ENCODE measurements around the gene ZNF451. TPM values are rescaled to one million over a fixed set of nuclear protein-coding genes. Genes with fewer than 3 reads are reported as not detected.

The ZNF451 gene
- polyA plus RNA-seq, 6 donors from 2014 or later = 32.2 to 40.4 (median 38.2) TPM

- no peak for ATAC-seq (ENCODE audit: low read depth in 2 of 2)
- H3K27ac Mint-ChIP-seq = no peak overlapping the region
- peaks cover 18 to 34% (median 31%) of the 10 kb centered on the region in 3 donors for H3K4me1 Mint-ChIP-seq
- no peaks in the 10 kb centered on the region for H3K9me3 Mint-ChIP-seq
- H3K27me3 Mint-ChIP-seq = no peaks in the 10 kb centered on the region
- peak overlapping the region in 1 of 8 donors; percentile 89 for H3K4me3 Mint-ChIP-seq
- no peak for DNase-seq
- no peaks in the 10 kb centered on the region for H3K36me3 Mint-ChIP-seq
These were observed 84.5 kb downstream of the ZNF451 start for GRCh38 chr6:57174511-57174907.

GRCh38 chr6:57177545-57178265 lies 87.7 kb downstream of the ZNF451 start:
- H3K27ac Mint-ChIP-seq = peak overlapping the region in 1 of 6 donors; percentile 7
- no peaks in the 10 kb centered on the region for H3K27me3 Mint-ChIP-seq
- ATAC-seq (ENCODE audit: low read depth in 2 of 2) (no peak), DNase-seq (no peak)
- H3K9me3 Mint-ChIP-seq = no peaks in the 10 kb centered on the region
- no peak overlapping the region for H3K4me3 Mint-ChIP-seq
- H3K4me1 Mint-ChIP-seq = peaks cover 15 to 21% (median 19%) of the 10 kb centered on the region in 3 donors
- H3K36me3 Mint-ChIP-seq = peaks cover 0 to 8% of the 10 kb centered on the region in 2 donors

- DNase-seq (no peak), ATAC-seq (ENCODE audit: low read depth in 2 of 2) (no peak)
- no peaks in the 10 kb centered on the region for H3K27me3 Mint-ChIP-seq
- H3K9me3 Mint-ChIP-seq = no peaks in the 10 kb centered on the region
- peak overlapping the region in 1 of 6 donors; percentile 5 for H3K27ac Mint-ChIP-seq
- H3K36me3 Mint-ChIP-seq = peaks cover 8 to 20% of the 10 kb centered on the region in 2 donors
- H3K4me3 Mint-ChIP-seq = no peak overlapping the region
- peaks cover 0 to 9% (median 7%) of the 10 kb centered on the region in 3 donors for H3K4me1 Mint-ChIP-seq
These were observed 90.6 kb downstream of the ZNF451 start for GRCh38 chr6:57180596-57180995.

GRCh38 chr6:57182017-57182432 lies 92.0 kb downstream of the ZNF451 start:
- Mint-ChIP-seq H3K36me3 (peaks cover 8 to 25% of the 10 kb centered on the region in 2 donors), H3K27ac (peak overlapping the region in 4 of 6 donors; percentile 28 to 51 (median 40)), H3K4me3 (no peak overlapping the region), H3K4me1 (peaks cover 0 to 5% (median 0%) of the 10 kb centered on the region in 3 donors), H3K27me3 (no peaks in the 10 kb centered on the region), H3K9me3 (no peaks in the 10 kb centered on the region)
- ATAC-seq (ENCODE audit: low read depth in 2 of 2) (no peak), DNase-seq (no peak)

DNA sequence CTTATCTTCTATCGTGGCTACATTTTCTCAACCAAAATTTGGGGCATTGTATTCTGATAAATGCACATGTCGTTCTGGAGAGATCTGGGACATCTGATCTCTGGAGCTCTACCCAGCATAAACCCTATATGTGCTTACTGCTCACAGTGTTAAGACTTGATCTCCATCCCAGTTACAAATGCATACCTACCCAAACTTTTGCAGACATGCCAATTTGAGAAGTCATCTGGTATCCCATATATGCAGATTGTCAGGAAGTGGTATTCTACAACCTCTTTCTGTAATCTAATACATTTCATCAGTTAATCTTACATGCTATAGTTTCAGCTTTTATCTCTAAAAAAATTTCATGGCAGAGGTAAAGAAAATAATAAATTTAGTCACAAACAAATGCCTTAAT lies 93.3 kb downstream of the ZNF451 start:
- Mint-ChIP-seq H3K4me1 (no peaks in the 10 kb centered on the region), H3K27ac (no peak overlapping the region), H3K9me3 (no peaks in the 10 kb centered on the region), H3K27me3 (no peaks in the 10 kb centered on the region), H3K36me3 (peaks cover 8 to 25% of the 10 kb centered on the region in 2 donors), H3K4me3 (no peak overlapping the region)
- ATAC-seq (ENCODE audit: low read depth in 2 of 2) = no peak
- DNase-seq = no peak

GRCh38 chr6:57190140-57190539 lies 100.2 kb downstream of the ZNF451 start:
- Mint-ChIP-seq H3K36me3 (peaks cover 0 to 7% of the 10 kb centered on the region in 2 donors), H3K4me1 (no peaks in the 10 kb centered on the region), H3K9me3 (no peaks in the 10 kb centered on the region), H3K4me3 (no peak overlapping the region), H3K27ac (no peak overlapping the region), H3K27me3 (no peaks in the 10 kb centered on the region)
- DNase-seq = no peak
- ATAC-seq (ENCODE audit: low read depth in 2 of 2) = no peak

DNA sequence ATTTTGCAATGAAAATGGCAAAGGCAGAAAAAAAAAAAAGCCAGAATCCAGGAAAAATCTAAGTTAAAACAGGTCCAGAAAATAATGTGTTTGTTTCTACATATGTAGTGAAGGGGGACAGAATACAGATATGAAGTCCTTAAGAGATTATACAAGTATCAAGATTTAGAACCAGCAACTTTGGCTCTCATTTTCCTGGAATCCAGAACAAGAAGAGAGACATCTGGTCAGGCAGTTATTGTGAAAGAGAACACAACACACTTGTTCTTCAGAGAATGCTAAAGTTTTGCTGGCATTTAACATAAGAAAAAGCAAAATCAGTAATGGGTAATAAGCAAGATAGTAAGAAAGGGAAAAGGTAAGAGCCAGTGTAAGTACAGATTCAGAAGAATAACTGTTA lies 103.2 kb downstream of the ZNF451 start:
- Mint-ChIP-seq H3K4me3 (no peak overlapping the region), H3K27ac (peak overlapping the region in 1 of 6 donors; percentile 86), H3K9me3 (no peaks in the 10 kb centered on the region), H3K36me3 (no peaks in the 10 kb centered on the region), H3K27me3 (no peaks in the 10 kb centered on the region), H3K4me1 (no peaks in the 10 kb centered on the region)
- DNase-seq (no peak), ATAC-seq (ENCODE audit: low read depth in 2 of 2) (no peak)

DNA sequence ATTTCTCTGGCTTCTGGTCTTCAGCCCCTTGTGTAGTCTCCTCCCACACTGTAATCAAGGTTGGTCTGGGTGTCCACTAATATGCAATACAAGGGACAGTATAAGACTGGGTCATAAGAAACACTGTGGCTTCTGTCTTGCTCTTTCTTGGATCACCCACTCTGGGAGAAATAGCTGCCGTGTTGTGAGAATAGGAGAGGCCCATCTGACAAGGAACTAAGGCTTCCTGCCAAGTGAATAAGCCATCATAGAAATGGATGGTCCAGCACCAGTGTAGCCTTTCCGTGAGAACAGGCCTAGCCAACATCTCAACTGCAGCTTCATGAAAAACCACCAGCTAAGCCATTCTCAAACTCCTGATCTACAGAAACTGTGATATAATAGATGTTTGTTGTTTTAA lies 105.5 kb downstream of the ZNF451 start:
- ATAC-seq (ENCODE audit: low read depth in 2 of 2) (no peak), DNase-seq (no peak)
- H3K36me3 Mint-ChIP-seq = no peaks in the 10 kb centered on the region
- H3K27ac Mint-ChIP-seq = no peak overlapping the region
- H3K27me3 Mint-ChIP-seq = no peaks in the 10 kb centered on the region
- H3K4me3 Mint-ChIP-seq = no peak overlapping the region
- no peaks in the 10 kb centered on the region for H3K4me1 Mint-ChIP-seq
- no peaks in the 10 kb centered on the region for H3K9me3 Mint-ChIP-seq

DNA sequence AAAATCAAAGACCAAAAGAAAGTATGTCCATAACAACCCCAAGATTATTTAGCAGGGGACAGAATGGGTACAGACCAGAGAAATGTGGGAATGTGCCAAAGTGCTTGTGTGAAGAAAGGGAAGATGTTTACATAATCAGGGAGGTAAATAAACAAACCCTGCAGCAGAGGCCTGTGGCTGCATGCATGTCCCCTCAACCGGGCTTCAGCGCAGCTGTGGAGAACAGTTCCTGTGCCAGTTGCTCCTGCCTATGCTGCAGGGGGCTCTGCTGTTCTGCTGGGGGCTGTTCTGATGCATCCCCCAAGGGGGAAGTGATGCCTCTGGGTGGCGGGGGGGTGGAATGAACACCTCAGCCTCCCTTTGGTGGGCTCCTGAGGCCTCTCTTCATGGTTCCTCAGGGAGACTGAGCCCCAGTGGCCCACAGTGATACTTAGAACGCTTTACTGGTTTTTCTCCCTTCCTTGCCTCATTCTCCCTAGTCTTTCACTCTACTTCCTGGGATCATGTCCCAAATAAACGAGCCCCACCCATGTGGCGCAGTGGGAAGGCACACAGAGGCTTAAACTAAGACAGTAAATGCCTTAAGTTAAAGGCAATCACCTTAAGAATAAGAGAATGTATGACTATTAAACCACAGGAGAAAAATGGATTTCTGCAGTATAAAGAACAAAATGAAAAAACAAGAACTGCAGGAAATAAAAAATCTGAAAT lies 109.1 kb downstream of the ZNF451 start:
- ATAC-seq (ENCODE audit: low read depth in 2 of 2) = no peak
- H3K27ac Mint-ChIP-seq = no peak overlapping the region

GRCh38 chr6:57201718-57202117 lies 111.7 kb downstream of the ZNF451 start:
- H3K4me1 Mint-ChIP-seq = no peaks in the 10 kb centered on the region
- DNase-seq = no peak
- no peak for ATAC-seq (ENCODE audit: low read depth in 2 of 2)
- no peaks in the 10 kb centered on the region for H3K27me3 Mint-ChIP-seq
- no peaks in the 10 kb centered on the region for H3K36me3 Mint-ChIP-seq
- no peak overlapping the region for H3K4me3 Mint-ChIP-seq
- no peaks in the 10 kb centered on the region for H3K9me3 Mint-ChIP-seq
- no peak overlapping the region for H3K27ac Mint-ChIP-seq

More for the DNA sequence above, 109.1 kb downstream of the ZNF451 start:
- Mint-ChIP-seq H3K4me3 (no peak overlapping the region), H3K4me1 (no peaks in the 10 kb centered on the region), H3K9me3 (no peaks in the 10 kb centered on the region), H3K36me3 (no peaks in the 10 kb centered on the region), H3K27me3 (no peaks in the 10 kb centered on the region)
- no peak for DNase-seq

GRCh38 chr6:57205550-57206328 lies 115.8 kb downstream of the ZNF451 start:
- H3K27ac Mint-ChIP-seq = no peak overlapping the region
- no peak overlapping the region for H3K4me3 Mint-ChIP-seq
- no peaks in the 10 kb centered on the region for H3K27me3 Mint-ChIP-seq
- no peaks in the 10 kb centered on the region for H3K9me3 Mint-ChIP-seq
- ATAC-seq (ENCODE audit: low read depth in 2 of 2) (no peak), DNase-seq (no peak)
- no peaks in the 10 kb centered on the region for H3K36me3 Mint-ChIP-seq
- H3K4me1 Mint-ChIP-seq = no peaks in the 10 kb centered on the region

- H3K9me3 Mint-ChIP-seq = no peaks in the 10 kb centered on the region
- H3K4me1 Mint-ChIP-seq = no peaks in the 10 kb centered on the region
- H3K36me3 Mint-ChIP-seq = no peaks in the 10 kb centered on the region
- ATAC-seq (ENCODE audit: low read depth in 2 of 2) (no peak), DNase-seq (no peak)
- H3K4me3 Mint-ChIP-seq = no peak overlapping the region
- no peak overlapping the region for H3K27ac Mint-ChIP-seq
- no peaks in the 10 kb centered on the region for H3K27me3 Mint-ChIP-seq
These were observed 117.2 kb downstream of the ZNF451 start for GRCh38 chr6:57207141-57207540.

DNA sequence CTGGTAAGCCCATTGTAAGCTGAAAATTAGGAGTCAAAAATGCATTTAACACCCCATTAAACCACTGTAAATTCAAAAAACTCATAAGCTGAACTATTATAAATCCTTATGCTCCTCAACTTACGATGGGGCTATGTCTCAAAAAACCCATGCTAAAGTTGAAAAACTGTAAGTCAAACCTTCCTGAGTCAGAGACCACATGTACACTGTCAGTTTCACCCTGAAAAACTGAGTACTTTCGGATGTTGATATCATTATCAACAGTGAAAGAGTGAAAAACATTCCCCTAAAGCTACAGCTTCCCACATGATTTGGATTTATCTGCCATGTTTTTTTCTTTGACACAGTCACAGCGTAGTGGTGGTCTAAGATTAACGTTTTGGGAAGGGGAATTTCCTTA lies 117.9 kb downstream of the ZNF451 start:
- H3K36me3 Mint-ChIP-seq = no peaks in the 10 kb centered on the region
- ATAC-seq (ENCODE audit: low read depth in 2 of 2) (no peak), DNase-seq (no peak)
- no peaks in the 10 kb centered on the region for H3K4me1 Mint-ChIP-seq
- no peak overlapping the region for H3K4me3 Mint-ChIP-seq
- H3K27ac Mint-ChIP-seq = no peak overlapping the region
- no peaks in the 10 kb centered on the region for H3K9me3 Mint-ChIP-seq
- H3K27me3 Mint-ChIP-seq = no peaks in the 10 kb centered on the region

GRCh38 chr6:57209030-57209429 lies 119.0 kb downstream of the ZNF451 start:
- Mint-ChIP-seq H3K9me3 (no peaks in the 10 kb centered on the region), H3K36me3 (no peaks in the 10 kb centered on the region), H3K4me3 (no peak overlapping the region), H3K4me1 (no peaks in the 10 kb centered on the region), H3K27me3 (no peaks in the 10 kb centered on the region), H3K27ac (no peak overlapping the region)
- ATAC-seq (ENCODE audit: low read depth in 2 of 2) = no peak
- no peak for DNase-seq
